K562 (cell line): ENCODE data around the gene C16orf92. TPM values are rescaled to one million over a fixed set of nuclear protein-coding genes. Genes with fewer than 3 reads are reported as not detected.

Experiments used
- ARID3B ChIP-seq: fragments of 250-450 bp; sonication (Bioruptor Pico); IDR thresholded peaks from 2 replicates; pipeline ENCODE4 v1.4.0; 2020; ENCODE audit warnings: borderline replicate concordance
- ASH1L ChIP-seq: fragments of 450-650 bp; IDR thresholded peaks from 2 replicates; pipeline ENCODE4 v1.6.1; 2018; ENCODE audit warnings: borderline replicate concordance, mild to moderate bottlenecking, low read depth; ENCODE audit not compliant: partially characterized antibody
- BRD9 ChIP-seq: fragments of 450-650 bp; IDR thresholded peaks from 2 replicates; pipeline ENCODE4 v1.6.1; 2018; ENCODE audit warnings: low read depth; ENCODE audit not compliant: partially characterized antibody
- E2F6 ChIP-seq, 2 experiments: IDR thresholded peaks; 2 replicates each; pipeline ENCODE4 v1.6.1; 2011; ENCODE audit warnings: borderline replicate concordance in 1 of 2, control low read depth in 1 of 2, low read depth in 1 of 2, low read length in 1 of 2, mild to moderate bottlenecking in 1 of 2, mixed read lengths in 1 of 2, moderate library complexity in 1 of 2; ENCODE audit not compliant: insufficient read depth in 1 of 2, insufficient read length in 1 of 2, poor library complexity in 1 of 2, severe bottlenecking in 1 of 2; ENCODE audit errors: extremely low read depth in 1 of 2
- FIP1L1 ChIP-seq: fragments of 200-400 bp; formaldehyde crosslinking; IDR thresholded peaks from 2 replicates; pipeline ENCODE4 v1.6.1; 2018; ENCODE audit warnings: mild to moderate bottlenecking, low read depth, low read length; ENCODE audit not compliant: poor library complexity, severe bottlenecking
- FOXA1 ChIP-seq: fragments of 450-650 bp; IDR thresholded peaks from 2 replicates; pipeline ENCODE4 v1.6.1; 2016; ENCODE audit warnings: mild to moderate bottlenecking, borderline replicate concordance
- IRF1 ChIP-seq: sonication (generic); formaldehyde crosslinking; IDR thresholded peaks from 2 replicates; pipeline ENCODE4 v1.8.0; 2022; ENCODE audit warnings: missing genetic modification reagents, mild to moderate bottlenecking, borderline replicate concordance
- JUND ChIP-seq, 2 experiments: IDR thresholded peaks; 2 replicates in 1 of 2; 3 replicates in 1 of 2; pipeline ENCODE4 v1.6.1; 2011; ENCODE audit warnings: borderline replicate concordance in 2 of 2, low read depth in 2 of 2, low read length in 2 of 2, improper control_type of control experiment in 1 of 2, missing biosample characterization in 1 of 2, missing genetic modification characterization in 1 of 2, missing genetic modification reagents in 1 of 2
- NFRKB ChIP-seq: fragments of 450-650 bp; IDR thresholded peaks from 2 replicates; pipeline ENCODE4 v1.6.1; 2016; ENCODE audit warnings: low read depth
- OTX1 ChIP-seq: fragments of 450-650 bp; formaldehyde crosslinking; IDR thresholded peaks from 2 replicates; pipeline ENCODE4 v1.4.0; 2022; ENCODE audit warnings: mild to moderate bottlenecking
- PBX2 ChIP-seq, 2 experiments: IDR thresholded peaks in 1 of 2; conservative IDR thresholded peaks in 1 of 2; 2 replicates each; pipeline ENCODE4 v1.6.1; 2016; ENCODE audit warnings: low read depth in 2 of 2, mild to moderate bottlenecking in 1 of 2, missing compliant biosample characterization in 1 of 2, missing genetic modification characterization in 1 of 2, moderate library complexity in 1 of 2
- POLR2G ChIP-seq: fragments of 200-400 bp; formaldehyde crosslinking; IDR thresholded peaks from 2 replicates; pipeline ENCODE4 v1.6.1; 2017; ENCODE audit warnings: low read depth, mild to moderate bottlenecking, antibody characterized with exemption, low read length, moderate library complexity
- PREB ChIP-seq: sonication (generic); formaldehyde crosslinking; IDR thresholded peaks from 2 replicates; pipeline ENCODE4 v1.8.1; 2023; ENCODE audit warnings: mild to moderate bottlenecking, missing genetic modification reagents
- SNRNP70 ChIP-seq: fragments of 200-400 bp; formaldehyde crosslinking; optimal IDR thresholded peaks from 2 replicates; pipeline ENCODE3; 2017; ENCODE audit warnings: low read depth, low read length
- TAF7 ChIP-seq: fragments of 450-650 bp; IDR thresholded peaks from 2 replicates; pipeline ENCODE4 v1.6.1; 2016; ENCODE audit warnings: missing genetic modification characterization, missing compliant biosample characterization
- XRCC5 ChIP-seq: fragments of 200-400 bp; formaldehyde crosslinking; IDR thresholded peaks from 2 replicates; pipeline ENCODE4 v1.6.1; 2017; ENCODE audit warnings: low read depth, mild to moderate bottlenecking, low read length
- ZFP36 ChIP-seq: fragments of 150-350 bp; IDR thresholded peaks from 2 replicates; pipeline ENCODE4 v1.6.1; 2018; ENCODE audit warnings: low read length, low read depth; ENCODE audit not compliant: partially characterized antibody
- polyA plus RNA-seq, 8 experiments: library from polyadenylated mRNA; depleted of rRNA in 4 of 8; stranded (reverse) in 5 of 8; unstranded in 3 of 8; fragments of >200 nt; fragmentation: Nextera tagmentation in 2 of 8; fragmentation: Illumina TruSeq in 1 of 8; extraction: Ambion mirVana in 2 of 8; extraction: Trizol in 1 of 8; gene quantifications; 2 replicates each; pipeline versions ENCODE4 v1.2.1 to v1.2.3, GENCODE V29; 2011 to 2014; ENCODE audit warnings: inconsistent platforms in 1 of 8, missing spikeins in 1 of 8
- total RNA-seq, 7 experiments: library from RNA; depleted of rRNA in 6 of 7; stranded (reverse); fragments of >200 nt in 6 of 7; fragmentation: Illumina TruSeq in 2 of 7; extraction: Trizol in 2 of 7; gene quantifications; 2 replicates each; pipeline versions ENCODE4 v1.2.1 to v1.2.3, GENCODE V29; 2011 to 2021; ENCODE audit warnings: low replicate concordance in 1 of 7

Gene C16orf92
- total and polyA plus RNA-seq, 9 of the 15 experiments (the other 6 are each of a cell fraction or from before 2014, with no cell fraction given) = not detected

- no peak for TF ChIP-seq PBX2 (CRISPR knock-in tag; IDR thresholded peaks at IDR 0.05; ENCODE audit: low read depth)
- TF ChIP-seq PBX2 (tag; conservative IDR thresholded peaks at IDR 0.05; ENCODE audit: low read depth) = peak; percentile 71
- TF ChIP-seq IRF1 (CRISPR knock-in tag) = no peak
- TF ChIP-seq XRCC5 = peak; percentile 19; the same call in 1 of the 2 replicates
- peak in 1 of 2 experiments; percentile 26 for TF ChIP-seq E2F6 (IDR thresholded peaks at IDR 0.05; ENCODE audit: borderline replicate concordance in 1 of 2, extremely low read depth in 1 of 2, insufficient read depth in 1 of 2, insufficient read length in 1 of 2, low read depth in 1 of 2, low read length in 1 of 2, poor library complexity in 1 of 2, severe bottlenecking in 1 of 2)
- TF ChIP-seq BRD9 = peak; percentile 28
- TF ChIP-seq SNRNP70 = no peak
- no peak for TF ChIP-seq FOXA1
- TF ChIP-seq OTX1 = no peak
- TF ChIP-seq ASH1L = no peak
- no peak for TF ChIP-seq FIP1L1
- peak; percentile 66; the same call in 1 of the 2 replicates for TF ChIP-seq NFRKB
- TF ChIP-seq ZFP36 = no peak
- no peak for TF ChIP-seq ARID3B (CRISPR knock-in tag)
- peak; percentile 66 for TF ChIP-seq POLR2G
- no peak for TF ChIP-seq TAF7 (tag)
- no peak for TF ChIP-seq PREB
- no peak for TF ChIP-seq JUND (IDR thresholded peaks at IDR 0.05; ENCODE audit: borderline replicate concordance, low read depth, low read length)
- TF ChIP-seq JUND (tag; IDR thresholded peaks at IDR 0.05; ENCODE audit: borderline replicate concordance, low read depth, low read length) = no peak
Observed at GRCh38 chr16:30063893-30064728, 41.1 kb downstream of the C16orf92 start (continued).
